Measurements from ENCODE around the gene DNAH11. TPM values are rescaled to one million over a fixed set of nuclear protein-coding genes. Genes with fewer than 3 reads are reported as not detected.

Gene DNAH11
- total and polyA plus RNA-seq, 2 of the 8 experiments (the other 6 are each of a cell fraction or from before 2014, with no cell fraction given) = 1.8 to 4.9 TPM

DNA sequence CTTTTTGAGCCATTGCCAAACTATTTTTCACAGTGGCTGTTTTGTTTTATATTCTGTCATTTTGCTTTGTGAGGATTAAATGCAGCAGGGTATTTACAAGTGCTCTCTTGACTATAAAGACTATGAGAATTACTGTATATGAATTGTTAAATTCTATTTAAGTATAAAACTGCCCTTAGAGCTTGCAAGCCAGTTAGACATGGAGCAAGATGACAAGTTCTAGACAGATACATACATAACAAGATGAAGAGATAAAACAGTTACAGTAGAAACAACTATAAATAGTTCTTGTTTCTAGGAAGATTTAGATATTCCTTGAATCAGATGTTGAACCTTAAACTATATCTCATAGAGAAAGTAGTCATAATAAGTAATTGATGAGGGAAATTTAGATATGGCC is 60.6 kb downstream of the DNAH11 start:
- Histone ChIP-seq H3K36me3 (ENCODE audit: control insufficient read depth in 2 of 4, insufficient read depth in 4 of 4, low read length in 3 of 4) (no peaks in the 10 kb centered on the region), H2AK5ac (ENCODE audit: low read depth, low read length) (no peak overlapping the region), H3K79me1 (ENCODE audit: low read depth, low read length) (no peaks in the 10 kb centered on the region), H3K23ac (ENCODE audit: insufficient read length) (no peak overlapping the region), H2BK12ac (ENCODE audit: low read depth, low read length) (no peak overlapping the region), H3K79me2 (ENCODE audit: control insufficient read depth in 1 of 2, insufficient read depth in 2 of 2, low read length in 2 of 2) (no peaks in the 10 kb centered on the region), H3K23me2 (ENCODE audit: low read depth, low read length) (no peaks in the 10 kb centered on the region), H3K56ac (replicated peaks; ENCODE audit: insufficient read length, low read depth, low read length) (no peak overlapping the region), H4K20me1 (replicated peaks in 1 of 2; ENCODE audit: control insufficient read depth in 1 of 2, insufficient read depth in 2 of 2, low read length in 2 of 2) (no peaks in the 10 kb centered on the region), H3K18ac (ENCODE audit: extremely low read depth, low read length) (no peak overlapping the region), H2BK20ac (ENCODE audit: low read length) (no peak overlapping the region), H4K5ac (ENCODE audit: insufficient read length, low read depth, low read length) (no peak overlapping the region), H3K9me3 (ENCODE audit: insufficient read depth in 2 of 2, low read depth in 1 of 2, low read length in 1 of 2) (no peaks in the 10 kb centered on the region; a peak in 1 of 4 replicates), H2AFZ (ENCODE audit: low read length) (no peak overlapping the region), H3K27me3 (replicated peaks in 1 of 4; ENCODE audit: control insufficient read depth in 3 of 4, extremely low read depth in 1 of 4, insufficient read depth in 3 of 4, low read length in 3 of 4) (no peaks in the 10 kb centered on the region), H4K8ac (ENCODE audit: extremely low read depth, insufficient read depth, low read length) (no peak overlapping the region), H3K9ac (replicated peaks in 1 of 4; ENCODE audit: extremely low read depth in 1 of 4, low read depth in 3 of 4, low read length in 3 of 4) (no peak overlapping the region), H2BK5ac (ENCODE audit: low read depth, low read length) (no peak overlapping the region), H2BK15ac (ENCODE audit: low read length) (no peak overlapping the region), H3K4me2 (ENCODE audit: insufficient read depth in 1 of 2, low read depth in 2 of 2, low read length in 2 of 2) (no peak overlapping the region), H3K4ac (replicated peaks; ENCODE audit: insufficient read length, low read depth, low read length) (no peak overlapping the region), H2BK120ac (replicated peaks; ENCODE audit: low read depth, low read length) (no peak overlapping the region), H3K4me1 (replicated peaks in 1 of 4; ENCODE audit: control insufficient read depth in 3 of 4, insufficient read depth in 4 of 4, low read length in 3 of 4) (no peaks in the 10 kb centered on the region), H3K27ac (ENCODE audit: low read depth, low read length) (no peak overlapping the region), H3K4me3 (ENCODE audit: extremely low read depth in 1 of 4, insufficient read depth in 2 of 4, low read depth in 3 of 4, low read length in 4 of 4) (no peak overlapping the region), H4K91ac (replicated peaks; ENCODE audit: insufficient read length, low read length) (no peak overlapping the region), H3K14ac (ENCODE audit: insufficient read length) (no peak overlapping the region)
- FAIRE-seq (no peak), DNase-seq (ENCODE audit: low read depth in 1 of 2, low spot score in 2 of 2) (no peak)
- ChIA-PET CTCF (ENCODE audit: partially characterized antibody) (no interaction called here), POLR2A (ENCODE audit: partially characterized antibody) (no interaction called here)
- TF ChIP-seq CEBPB (IDR thresholded peaks at IDR 0.05; ENCODE audit: low read depth, low read length) (no peak), GTF2F1 (IDR thresholded peaks at IDR 0.05; ENCODE audit: borderline replicate concordance, low read depth, low read length) (no peak), EGR1 (IDR thresholded peaks at IDR 0.05; ENCODE audit: borderline replicate concordance, low read depth, low read length) (no peak), POU5F1 (IDR thresholded peaks at IDR 0.05; ENCODE audit: low read depth, low read length) (no peak), ZNF274 (IDR thresholded peaks at IDR 0.05; ENCODE audit: borderline replicate concordance, extremely low read depth, low read length) (no peak), GABPA (IDR thresholded peaks at IDR 0.05; ENCODE audit: borderline replicate concordance, insufficient read depth, low read length) (no peak), TBP (IDR thresholded peaks at IDR 0.05; ENCODE audit: low read depth, low read length) (no peak), SIRT6 (IDR thresholded peaks at IDR 0.05; ENCODE audit: low read length) (no peak), CHD1 (IDR thresholded peaks at IDR 0.05; ENCODE audit: low read depth, low read length) (no peak), MAFK (IDR thresholded peaks at IDR 0.05; ENCODE audit: low read depth, low read length) (no peak), ATF2 (IDR thresholded peaks at IDR 0.05; ENCODE audit: low read length) (no peak), CHD2 (IDR thresholded peaks at IDR 0.05; ENCODE audit: low read length) (no peak), BACH1 (IDR thresholded peaks at IDR 0.05; ENCODE audit: low read length) (no peak)
